HG03342 (cell line): ENCODE results near the gene RYR3.

Experiments
- ATAC-seq: cut with Tn5 transposase; IDR thresholded peaks from one replicate; pipeline ENCODE4 v1.9.1; 2021; ENCODE audit warnings: mild to moderate bottlenecking, moderate library complexity; ENCODE audit not compliant: unreplicated experiment

The RYR3 gene

DNA sequence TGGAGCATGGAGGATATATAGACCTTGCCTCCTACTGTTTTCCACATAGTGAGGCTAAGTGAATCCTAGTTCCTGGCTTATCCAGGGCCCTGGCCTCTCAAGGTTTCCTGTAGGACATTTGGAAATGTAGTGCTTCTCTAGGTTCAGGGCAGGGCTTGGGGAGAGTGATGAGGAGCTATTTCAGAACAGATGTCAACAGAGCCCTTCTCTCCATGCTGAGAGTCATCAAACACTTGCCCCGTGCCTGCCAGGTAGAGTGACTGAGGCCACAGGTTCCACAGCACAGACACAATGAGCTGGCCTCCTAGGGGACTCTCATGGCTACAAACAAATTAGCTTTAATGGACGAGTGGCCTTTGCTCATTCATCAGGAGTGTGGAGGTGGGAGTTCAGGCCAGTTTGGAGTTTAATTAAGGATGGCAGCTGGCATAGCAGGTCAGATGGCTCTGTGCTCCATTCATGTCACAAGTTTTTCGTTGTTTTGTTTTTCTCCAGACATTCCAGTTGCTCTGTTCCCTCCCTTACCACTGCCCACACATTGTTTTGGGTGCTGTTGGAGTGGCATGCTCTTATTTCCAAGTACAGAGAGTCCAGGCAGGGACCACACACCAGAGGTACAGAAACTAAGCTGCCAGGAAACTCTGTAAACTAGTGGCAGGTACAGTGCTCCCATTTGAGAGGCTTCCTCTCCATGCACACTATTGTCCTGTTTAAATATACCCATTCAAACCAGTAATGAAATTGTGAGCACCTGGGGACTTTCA lies 189.8 kb downstream of the RYR3 start:
- no peak for ATAC-seq

DNA sequence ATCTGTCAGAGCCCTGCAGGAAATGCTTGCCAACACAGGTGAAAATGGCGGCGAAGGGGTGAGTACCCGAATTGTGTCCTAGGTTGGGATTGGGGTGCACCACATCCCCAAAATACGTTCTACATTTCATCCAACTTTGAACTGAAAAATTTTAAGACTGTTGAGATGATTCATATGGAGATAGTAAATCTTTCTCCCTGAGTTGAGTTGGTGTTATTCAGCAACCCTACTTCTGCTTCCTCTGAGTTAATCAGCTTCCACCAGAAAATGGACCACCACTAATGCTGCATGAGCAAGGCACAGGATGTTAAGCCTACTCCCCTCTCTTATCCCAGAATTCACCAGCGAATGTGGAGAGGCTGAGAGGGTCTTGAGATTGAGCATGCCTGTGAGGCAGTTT lies 192.9 kb downstream of the RYR3 start:
- no peak for ATAC-seq

DNA sequence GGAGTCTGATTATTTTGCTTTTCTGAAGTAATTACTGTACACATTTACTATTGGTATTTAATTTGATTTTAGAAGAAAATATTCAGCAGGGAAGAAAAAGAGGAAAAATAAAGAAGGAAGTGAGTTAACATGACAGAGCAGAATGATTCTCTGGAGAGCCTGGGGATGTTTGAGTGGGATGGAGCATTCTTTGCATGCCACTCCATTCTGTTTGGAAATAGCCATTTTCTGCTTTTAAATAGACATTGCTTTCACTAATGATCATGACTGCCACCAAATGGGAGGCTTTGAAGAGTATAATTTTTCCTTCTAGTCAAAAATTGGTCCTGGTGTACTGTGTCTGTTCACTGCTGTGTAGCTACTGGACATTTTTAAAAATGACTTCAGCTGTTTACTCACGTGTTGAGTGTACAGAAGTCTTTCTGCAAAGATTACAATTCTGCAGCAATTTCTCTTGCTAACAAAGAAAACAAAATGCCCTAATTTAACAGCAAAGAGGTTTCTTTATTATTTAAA lies 196.1 kb downstream of the RYR3 start:
- no peak for ATAC-seq

DNA sequence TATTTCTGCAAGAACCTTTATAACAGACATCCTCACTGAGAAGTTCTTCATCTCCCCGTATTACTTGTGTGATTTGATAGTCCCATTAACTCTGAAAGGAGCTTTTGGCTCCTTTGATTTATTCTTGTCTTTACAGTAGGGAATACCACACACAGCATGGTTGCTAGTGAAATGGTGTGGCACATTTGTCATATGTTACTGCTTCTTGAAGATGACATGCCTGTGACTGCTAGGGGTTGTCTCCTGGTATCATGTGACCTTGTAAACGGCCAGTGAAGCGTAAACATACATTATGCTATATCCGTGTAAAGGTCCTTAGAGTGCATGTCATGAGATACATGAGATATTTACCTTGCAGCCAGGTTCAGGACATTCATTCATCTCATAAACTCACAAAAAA lies 197.9 kb downstream of the RYR3 start:
- no peak for ATAC-seq

DNA sequence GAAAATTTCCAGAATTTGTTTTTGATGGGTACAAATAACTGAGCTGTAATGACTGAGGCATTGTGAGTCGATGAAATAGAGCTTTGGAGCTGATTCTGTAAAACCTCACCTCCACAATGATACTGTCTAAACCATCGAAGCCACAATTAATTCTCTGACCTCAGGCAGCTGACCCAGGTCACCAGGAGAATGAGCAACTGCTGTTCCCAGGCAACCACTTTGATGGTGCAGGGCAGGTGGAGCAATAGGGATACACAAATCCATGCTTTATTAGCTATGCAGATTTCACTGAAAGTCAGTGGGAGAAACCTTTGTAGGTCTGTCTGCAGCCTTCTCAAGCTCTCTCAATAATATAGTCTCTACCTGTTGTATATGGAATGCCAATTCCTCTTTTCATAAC lies 204.4 kb downstream of the RYR3 start:
- ATAC-seq = no peak

DNA sequence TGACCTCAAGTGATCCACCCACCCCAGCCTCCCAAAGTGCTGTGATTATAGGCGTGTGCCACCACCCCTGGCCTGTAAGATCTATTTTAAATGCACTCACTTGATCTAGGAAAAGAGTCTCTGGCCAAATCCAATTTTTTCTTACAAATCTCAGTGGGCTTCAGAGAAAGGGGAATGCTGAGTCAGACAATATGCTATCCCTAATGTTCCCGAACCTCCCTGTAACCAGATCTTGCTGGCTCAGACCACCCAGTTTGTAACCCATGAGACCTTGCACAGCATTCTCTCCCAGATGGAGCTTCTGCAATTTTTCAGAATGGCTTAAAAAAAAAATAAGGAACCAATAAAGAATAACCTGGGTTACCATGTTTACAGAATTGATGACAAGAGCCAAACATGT lies 205.8 kb downstream of the RYR3 start:
- no peak for ATAC-seq

DNA sequence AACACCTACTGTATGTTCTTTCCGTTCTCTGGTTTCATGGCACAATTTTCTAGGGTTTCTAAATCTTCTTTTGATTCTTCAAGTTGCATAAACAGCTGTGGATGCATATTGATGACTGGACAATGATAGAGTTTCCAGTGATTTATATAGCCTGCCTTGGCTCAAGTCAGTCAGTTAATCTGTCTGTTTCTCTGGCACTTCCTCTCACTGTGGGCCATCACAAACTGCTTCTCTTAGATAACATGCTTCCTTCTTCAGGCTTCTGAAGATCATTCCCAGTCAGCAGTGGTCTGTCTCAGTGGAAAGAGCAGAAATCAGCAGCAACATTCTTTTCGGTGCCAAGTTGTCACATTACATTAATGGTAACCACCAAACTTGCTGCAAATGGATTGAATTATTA lies 207.2 kb downstream of the RYR3 start:
- no peak for ATAC-seq

DNA sequence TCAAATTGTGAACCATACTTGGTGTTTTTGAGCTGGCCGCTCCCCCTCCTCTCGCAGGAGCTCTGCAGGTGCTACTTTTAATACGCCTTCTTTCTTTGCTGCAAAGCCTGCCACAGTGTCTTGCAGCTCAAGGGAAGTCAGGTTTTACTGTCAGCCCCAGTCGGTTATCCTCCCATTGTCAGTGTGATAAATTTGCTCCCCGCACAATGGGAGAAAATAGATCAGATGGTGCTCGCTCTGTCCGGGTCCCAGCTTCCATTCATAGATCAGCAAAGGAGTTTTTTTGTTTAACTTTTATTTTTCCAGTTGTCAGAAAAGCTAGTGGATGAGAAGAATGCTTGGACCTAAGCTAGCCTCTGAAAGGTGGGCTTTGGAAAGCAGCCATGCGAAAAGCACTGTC lies 207.7 kb downstream of the RYR3 start:
- ATAC-seq = no peak

DNA sequence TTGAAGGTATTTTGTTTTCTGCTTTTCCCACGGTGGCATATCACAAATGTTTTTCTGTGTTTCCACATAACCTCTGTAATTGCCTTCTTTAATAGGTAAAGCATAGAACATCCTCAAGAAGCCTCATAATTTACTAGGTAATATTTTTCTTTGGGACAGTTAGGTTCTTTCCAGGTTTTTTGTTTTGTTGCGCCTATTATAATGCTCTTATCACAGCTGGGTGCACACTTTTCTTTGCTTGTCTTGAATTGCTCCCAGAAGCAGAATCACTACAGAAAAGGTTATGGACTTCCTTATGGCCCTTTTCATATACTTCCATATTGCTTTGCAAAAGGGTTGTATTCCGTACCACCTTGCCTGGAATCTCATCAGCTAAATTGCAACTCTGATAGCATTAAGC lies 213.5 kb downstream of the RYR3 start:
- ATAC-seq = no peak

DNA sequence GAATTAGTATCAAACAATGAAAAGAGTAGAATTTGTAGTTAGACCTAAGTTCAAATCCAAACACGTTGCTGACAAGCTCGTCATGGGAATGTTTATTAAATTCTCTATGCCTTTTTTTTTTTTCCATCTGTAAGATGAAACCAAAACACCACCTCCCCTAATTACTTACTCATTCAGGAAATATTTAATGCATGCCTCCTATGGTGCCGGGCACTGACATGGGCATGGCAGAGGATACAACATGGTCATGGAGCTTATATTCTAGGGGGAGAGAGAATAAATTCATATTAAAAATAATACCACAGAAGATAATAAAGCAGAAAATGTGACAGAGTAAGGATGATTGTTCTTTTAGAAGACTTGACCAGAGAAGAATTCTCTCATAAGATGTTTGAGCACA lies 215.8 kb downstream of the RYR3 start:
- no peak for ATAC-seq

DNA sequence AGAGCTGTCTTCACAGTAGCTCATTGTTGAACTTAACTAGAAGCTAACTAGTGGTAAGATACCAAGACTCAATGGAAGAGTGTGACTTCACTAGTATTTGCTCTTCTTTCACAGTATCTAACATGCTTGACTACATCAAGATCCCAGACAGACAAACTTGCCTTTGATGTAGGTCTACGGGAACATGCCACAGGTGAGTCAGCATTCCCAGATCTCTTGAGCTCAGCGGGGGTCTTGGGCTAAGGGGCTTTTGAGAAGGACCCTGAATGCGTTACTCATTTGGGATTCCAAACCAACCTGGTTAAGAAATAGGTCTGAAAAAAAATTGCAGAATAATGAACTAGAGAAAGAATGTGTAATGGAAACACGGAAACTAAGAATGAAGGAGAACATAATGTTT lies 222.4 kb downstream of the RYR3 start:
- no peak for ATAC-seq

DNA sequence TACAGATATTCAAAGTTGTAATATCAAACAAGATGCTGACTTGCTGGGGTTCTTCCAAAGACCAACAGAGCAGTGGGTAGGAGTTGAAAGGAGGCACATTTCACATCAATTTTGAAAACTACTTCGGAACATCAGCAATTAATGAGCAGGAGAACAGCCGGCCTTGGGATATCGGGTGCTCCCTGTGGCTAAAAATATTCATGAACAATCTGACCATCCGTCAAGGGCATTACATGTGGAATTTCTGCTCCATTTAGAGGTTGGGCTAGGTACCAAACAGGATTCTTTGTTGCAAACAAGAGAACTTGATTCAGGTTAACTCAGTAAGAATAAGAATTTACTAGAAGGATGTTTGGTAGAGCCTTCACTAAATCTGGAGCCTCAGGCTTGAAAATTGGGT lies 223.9 kb downstream of the RYR3 start:
- ATAC-seq = no peak

DNA sequence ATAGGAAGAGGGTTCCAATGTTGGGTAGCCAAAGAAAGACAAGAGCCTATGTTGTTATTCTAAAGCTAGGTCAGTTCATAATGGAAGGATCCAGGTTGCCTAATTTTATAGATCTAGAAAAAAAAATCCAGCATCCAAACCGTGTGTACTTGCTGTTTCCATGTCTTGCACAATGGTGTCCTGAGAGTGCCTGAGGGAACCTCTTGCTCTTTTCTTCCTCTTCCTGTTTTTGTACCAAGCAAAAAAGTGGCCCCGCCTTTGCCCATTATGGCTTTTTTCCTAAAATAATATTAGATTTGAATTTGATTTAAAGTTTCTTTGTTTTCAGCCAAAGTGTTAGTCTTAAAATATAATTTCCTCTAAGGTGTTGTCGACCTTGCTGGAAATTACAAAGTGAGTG lies 224.4 kb downstream of the RYR3 start:
- ATAC-seq = no peak

DNA sequence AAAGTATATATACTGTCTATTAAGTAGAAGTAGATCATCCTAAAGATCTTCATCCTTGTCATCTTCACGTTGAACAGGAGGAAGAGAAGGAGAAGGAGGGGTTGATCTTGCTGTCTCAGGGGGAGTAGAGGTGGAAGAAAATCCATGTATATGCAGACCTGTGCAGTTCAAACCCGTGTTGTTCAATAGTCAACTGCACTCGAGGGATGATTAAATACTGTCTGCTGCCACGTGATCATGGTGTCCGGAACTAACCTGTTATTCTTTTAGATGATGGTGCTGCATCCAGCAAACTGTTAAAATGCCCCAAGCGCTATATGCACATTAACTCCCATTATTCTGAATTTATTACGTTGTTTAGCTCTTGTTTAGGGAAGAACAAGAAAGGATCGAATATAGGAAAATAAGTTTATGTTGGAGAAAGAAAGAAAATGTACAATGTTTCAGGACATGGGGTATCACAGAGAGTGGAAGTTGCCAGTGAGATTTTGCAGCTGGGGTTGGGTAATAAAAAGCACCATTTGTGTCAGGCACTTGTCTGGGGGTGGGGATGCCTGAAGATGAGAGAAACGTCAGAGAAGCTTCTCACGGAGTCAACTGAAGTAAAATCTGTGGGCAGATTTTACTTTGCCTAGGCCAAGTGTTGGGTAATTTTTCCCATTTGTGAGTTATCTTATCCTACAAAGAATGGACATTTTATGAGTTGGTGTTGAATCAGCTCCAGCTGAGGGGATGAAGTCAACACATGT lies 229.2 kb downstream of the RYR3 start:
- no peak for ATAC-seq

DNA sequence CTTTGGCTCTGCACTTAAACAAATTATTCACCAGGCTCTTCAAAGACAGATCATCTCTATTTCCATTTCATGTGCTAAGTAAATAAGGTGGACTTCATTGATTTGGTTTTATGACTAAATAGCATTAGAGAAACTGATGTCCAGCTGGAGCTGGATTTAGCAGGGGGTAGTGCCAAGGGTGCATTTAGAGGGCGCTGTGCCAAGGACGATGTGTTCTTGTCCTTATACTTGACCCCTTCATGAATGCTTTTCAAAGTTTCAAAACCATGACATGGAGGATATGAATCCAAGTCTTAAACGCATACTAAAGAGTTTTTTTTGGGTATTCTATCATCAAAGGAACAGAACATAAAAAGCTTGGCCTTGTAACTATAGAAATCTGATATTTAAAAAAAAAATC lies 233.2 kb downstream of the RYR3 start:
- ATAC-seq = no peak

DNA sequence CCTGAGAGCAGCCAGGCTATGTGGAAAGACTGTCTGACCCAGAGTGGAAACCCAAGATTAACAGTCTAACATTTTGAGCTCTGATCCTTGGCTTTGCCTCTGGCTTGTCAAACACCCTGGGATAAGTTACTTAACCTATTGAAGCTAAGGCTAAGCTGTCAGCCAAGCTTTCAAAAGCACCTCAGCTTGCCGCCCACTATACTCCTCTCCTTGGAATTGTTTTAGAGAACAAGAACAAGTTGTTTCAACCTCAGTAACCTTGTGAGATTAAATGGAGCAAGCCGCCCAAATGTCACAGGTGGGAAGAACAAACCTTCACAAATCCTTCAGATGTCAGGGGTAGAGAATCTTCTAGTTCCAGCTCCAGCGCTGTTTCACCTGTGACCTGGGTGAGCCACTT lies 235.1 kb downstream of the RYR3 start:
- no peak for ATAC-seq

DNA sequence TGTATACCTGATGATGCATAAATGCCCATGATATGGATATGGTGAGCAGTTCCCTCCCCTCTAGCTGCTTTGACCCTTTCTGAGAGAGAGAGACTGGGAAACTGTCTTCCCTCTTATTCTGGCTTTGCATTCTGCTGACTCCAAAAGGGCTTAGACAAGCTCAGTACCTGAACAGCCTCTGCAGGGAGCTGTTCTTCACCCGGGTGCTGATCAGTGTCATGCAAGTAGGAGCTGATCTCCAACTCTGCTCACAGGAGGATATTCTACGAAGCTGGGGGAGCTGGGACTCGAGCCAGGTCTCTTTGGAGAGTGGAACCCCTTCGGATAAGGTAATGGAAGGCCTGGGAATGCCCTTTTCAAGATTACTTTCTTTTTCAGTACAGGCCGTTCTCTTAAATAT lies 237.1 kb downstream of the RYR3 start:
- ATAC-seq = no peak

DNA sequence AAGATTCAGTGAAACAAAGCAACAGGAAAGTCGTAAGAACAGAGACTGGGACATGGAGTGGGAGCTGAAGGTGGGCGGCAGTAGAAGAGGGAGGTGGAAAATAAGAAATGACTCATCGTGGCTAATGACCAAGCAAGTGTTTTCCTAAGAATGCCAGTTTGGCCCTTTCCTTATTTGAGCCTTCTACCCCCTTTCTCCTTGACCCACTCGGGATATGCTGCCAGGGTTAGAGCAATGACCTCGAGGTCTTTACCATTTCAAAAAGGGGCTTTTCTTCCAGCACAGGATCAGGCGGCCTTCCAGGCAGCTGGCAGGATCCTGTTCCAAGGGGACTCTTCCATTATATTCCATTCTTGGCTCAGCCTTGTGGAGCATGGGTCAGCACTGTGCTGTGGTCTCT lies 241.1 kb downstream of the RYR3 start:
- no peak for ATAC-seq

DNA sequence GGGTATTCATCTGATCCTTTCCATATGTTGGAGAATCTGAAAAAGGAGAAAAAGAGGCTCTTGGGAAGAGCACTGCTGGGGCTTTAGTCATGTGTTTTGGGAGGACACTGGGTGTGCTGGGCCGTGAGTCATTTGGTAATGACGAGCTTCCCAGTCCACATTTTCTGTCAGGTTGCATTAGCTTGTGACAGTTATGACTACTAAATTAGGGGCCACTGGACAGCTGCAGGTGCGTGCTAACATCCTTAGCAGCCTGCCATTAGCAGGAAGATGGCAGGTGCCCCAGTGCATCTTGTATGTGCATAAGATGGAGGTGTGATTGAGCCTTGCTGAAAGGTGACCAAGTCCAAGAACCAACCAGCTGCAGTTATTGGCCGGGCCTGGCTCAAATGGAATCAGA lies 242.4 kb downstream of the RYR3 start:
- no peak for ATAC-seq

DNA sequence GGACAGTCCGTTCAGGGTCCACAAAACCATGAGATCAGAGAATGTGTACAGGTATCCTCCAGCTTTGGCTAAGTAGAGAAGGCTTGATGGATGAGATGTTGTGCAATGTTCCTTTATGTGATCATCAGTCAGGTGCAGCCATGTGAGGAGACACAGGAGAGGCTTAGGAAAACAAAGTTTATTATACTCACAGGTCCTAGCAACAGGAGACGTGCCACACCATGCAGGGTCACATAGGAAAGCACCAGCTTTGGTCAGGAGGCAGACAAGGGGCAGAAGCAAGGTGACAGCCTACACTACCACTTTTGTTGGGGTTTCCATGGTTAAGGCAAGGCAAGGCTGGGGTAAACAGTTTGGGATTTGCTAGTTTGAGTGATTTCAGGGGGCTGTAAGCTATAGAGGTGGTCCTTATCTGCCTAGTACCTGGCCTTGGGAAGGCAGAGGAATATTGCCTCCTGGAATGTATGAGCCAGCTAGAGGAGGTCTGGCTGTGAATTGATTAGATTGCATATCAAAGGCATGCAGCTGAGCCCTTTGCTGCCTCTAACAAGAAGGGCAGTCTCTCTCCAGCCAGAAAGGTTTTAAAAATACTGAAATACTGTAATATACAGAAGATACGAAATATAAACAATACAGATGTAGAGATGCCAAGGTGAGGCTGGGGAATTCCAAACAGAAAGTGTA lies 248.6 kb downstream of the RYR3 start:
- ATAC-seq = no peak

DNA sequence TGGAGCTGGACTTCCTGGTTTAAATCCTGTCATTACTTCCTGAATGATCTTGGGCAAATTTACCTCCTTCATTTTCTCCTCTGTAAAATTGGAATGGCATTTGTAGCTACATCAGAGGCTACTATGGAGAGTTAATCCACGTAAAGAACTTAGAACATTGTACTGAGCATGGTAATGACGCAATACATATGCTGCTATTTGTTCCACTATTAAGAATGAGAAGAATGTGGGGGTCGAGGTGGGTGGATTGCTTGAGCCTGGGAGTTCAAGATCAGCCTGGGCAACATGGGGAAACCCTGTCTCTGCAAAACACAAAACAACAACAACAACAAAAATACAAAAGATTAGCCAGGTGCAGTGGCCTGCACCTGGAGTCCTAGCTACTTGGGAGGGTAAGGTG lies 250.6 kb downstream of the RYR3 start:
- ATAC-seq = no peak

DNA sequence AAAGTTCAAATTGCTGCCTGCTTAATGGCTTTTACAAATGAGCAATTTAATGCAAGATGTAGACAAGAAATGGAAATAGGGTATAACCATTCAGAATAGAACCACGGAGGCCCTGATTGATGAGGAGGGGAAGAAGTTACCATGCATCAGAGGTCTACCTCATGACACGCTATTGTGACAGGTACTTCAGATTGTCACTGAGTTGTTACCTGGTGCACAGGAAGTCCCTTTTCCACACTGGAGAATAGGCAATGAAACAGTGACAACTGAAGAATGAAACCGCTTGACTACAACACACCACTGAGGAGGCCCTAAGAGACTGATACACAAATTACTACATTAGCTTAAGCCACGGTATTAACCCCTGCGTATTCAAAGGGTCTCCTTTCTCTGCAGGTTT lies 251.2 kb downstream of the RYR3 start:
- ATAC-seq = no peak
